Right renal cortex interstitium (tissue), 3 donors: ENCODE data around the gene CPNE1. TPM values are rescaled to one million over a fixed set of nuclear protein-coding genes. Genes with fewer than 3 reads are reported as not detected.
A peak's percentile ranks its signal among the peaks of the same experiment; 100 is the strongest.

Source experiments
- DNase-seq, 3 donors: peaks; one replicate each; pipeline ENCODE4 v3.0.0-alpha.2; 2013; ENCODE audit warnings: low read depth in 3 of 3, low spot score in 2 of 3
- polyA plus RNA-seq, 3 donors: library from polyadenylated mRNA; unstranded; fragments of 120-200 nt; gene quantifications; one replicate each; pipeline ENCODE4 v1.2.1, GENCODE V29; 2013; ENCODE audit not compliant: insufficient read length in 3 of 3

CPNE1 gene
- polyA plus RNA-seq, 3 donors, result 176 to 179 (median 178) TPM

DNA sequence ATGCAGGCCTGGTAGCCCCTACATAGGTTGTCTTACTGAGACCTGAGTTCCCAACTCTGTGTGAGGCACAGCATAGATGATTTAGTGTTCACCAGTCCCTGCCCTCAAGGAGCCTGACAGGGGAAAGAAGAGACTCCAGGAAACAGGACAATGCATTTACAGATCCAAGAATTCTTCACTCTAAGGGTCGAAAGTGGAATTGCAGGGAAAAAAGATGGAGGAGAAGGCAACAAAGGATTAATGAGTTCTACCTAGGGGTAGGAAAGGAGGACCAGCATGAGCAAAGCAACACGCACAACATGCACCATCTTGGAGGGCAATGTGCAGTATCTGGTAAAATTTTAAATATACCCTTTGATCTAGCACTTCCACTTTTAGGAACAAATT, 43.1 kb downstream of the CPNE1 start:
- DNase-seq, result no peak

DNA sequence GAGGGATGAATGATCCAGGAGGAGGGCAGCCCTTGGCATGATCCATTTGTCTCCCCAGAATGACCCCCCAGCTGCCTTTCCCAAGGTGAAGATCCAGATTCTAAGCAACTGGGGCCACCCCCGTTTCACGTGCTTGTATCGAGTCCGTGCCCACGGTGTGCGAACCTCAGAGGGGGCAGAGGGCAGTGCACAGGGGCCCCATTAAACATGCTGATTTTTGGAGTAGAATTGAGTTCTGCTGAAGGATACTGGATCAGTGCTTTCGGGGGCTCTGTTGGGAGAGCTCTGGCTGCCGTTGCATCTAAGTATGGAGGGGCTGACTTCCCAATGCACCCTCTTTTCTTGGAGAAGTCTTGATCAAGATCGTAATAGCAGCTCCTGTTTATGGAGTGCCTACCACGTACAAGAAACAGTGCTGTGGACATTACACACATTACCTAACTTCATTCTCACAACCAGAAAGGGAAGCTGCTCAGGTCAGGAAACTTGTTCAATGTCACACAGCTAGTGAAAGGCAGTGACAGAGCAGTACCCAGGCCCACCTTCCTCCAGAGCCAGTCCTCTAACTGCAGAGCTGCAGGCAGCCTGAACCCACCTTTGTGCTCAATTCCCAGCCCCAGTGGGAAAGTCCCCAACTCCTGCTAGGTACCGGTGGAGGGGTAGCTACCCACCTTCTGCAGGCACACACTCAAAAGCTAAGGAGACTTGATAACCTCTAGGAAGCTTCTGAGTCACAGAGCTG, 43.7 kb downstream of the CPNE1 start:
- DNase-seq, result no peak

DNA sequence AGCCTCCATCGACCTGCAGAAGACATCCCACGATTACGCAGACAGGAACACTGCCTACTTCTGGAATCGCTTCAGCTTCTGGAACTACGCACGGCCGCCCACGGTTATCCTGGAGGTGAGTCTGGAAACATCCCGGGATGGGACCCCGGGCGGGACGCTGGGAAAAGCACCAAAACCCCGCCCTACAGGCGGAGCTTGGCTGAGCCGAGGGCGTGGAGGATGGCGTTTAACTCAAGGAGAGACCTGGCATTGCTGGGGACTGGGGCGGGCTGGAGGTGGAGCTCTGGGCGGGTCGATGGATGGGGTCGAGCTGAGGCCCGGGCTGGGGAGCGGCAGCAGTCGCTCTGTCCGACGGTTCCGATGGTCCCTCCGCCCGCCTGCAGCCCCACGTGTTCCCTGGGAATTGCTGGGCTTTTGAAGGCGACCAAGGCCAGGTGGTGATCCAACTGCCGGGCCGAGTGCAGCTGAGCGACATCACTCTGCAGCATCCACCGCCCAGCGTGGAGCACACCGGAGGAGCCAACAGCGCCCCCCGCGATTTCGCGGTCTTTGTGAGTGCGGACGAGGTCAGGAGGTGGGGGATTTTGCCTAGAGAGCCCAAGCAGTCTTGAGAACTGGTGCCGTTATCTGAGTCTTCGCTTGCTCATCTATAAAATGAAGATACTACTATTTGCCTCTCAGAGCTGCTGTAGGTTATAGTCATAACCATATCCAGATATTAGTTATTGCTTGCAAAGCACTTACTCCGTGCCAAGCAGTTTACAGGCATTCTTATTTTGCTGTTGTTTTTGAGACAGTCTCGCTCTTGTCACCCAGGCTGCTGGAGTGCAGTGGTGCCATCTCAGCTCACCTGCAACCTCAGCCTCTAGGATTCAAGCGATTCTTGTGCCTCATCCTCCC, 45.3 kb downstream of the CPNE1 start:
- peak in 1 of 3 donors; percentile 77 for DNase-seq

DNA sequence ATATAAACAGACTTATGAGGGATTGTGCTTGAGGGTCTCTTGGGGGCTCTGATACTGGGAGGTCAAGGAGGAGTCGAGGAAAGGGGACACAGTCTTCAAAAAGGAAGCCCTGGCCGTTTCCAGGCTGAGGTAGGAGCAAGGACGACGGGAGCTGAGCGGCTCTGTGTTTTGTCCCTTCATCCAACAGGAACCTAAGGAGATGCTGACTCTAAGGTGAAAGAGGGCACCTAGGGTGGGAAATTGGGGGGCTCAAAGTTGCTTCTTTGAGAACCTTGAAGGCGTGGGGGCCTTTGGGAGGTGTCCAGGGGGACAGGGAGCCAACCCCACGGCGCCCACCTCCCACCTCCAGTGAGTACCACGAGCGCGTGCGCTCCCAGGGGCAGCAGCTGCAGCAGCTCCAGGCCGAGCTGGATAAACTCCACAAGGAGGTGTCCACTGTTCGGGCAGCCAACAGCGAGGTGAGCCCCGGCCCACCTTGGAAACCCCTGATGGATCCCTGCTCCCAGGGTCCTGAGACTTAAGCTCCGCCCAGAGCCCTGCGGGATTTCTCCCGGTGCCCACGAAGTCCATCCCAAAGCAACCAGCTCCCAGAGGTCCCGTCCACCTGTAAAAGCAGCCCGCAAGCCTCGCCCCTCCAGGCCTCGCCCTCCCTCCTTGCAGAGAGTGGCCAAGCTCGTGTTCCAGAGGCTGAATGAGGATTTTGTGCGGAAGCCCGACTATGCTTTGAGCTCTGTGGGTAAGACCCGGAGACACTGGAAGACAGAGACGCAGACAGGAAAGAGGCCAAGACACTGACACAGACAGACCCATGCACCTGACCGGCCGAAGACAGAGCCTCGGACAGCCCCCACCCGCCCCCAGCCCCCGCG, 46.2 kb downstream of the CPNE1 start:
- DNase-seq, result no peak

DNA sequence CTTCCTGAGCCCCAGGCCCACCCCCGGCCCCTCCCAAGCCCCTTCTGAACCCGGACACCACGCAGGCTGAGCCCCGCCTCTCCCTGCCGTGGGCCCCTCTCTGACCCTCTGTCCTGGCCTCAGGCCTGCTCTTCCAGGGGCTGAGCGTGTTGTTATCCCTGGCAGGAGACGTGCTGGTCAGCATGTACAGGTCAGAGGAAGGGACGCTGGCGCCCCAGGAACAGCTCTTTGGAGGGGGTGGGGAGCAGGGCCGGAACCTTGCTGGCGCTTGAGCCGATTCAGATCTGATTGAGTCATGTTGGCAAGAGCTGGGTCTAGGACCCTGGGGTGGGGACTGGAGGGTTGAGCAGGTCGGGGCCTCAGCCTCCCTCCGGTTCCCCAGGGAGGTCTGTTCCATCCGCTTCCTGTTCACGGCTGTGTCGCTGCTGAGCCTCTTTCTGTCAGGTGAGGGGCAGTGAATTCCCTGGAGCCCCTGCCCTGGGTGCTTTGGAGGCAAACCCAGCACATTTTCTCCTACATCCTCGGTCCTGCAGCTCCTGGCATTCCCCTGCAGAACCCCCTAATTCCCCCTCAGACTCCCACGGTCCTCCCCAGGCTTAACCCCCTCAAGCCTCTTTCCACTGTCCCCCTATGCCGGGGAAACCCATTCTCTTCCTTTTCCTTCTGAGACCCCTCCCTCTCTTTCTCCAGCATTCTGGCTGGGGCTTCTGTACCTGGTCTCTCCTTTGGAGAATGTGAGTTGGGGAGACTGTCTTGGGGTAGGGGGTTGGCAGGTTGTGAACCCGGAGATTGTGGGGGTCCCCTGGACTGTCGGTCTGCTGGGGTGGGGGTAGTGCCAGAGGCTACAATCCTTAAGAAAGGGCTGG, 47.1 kb downstream of the CPNE1 start:
- DNase-seq, result no peak

DNA sequence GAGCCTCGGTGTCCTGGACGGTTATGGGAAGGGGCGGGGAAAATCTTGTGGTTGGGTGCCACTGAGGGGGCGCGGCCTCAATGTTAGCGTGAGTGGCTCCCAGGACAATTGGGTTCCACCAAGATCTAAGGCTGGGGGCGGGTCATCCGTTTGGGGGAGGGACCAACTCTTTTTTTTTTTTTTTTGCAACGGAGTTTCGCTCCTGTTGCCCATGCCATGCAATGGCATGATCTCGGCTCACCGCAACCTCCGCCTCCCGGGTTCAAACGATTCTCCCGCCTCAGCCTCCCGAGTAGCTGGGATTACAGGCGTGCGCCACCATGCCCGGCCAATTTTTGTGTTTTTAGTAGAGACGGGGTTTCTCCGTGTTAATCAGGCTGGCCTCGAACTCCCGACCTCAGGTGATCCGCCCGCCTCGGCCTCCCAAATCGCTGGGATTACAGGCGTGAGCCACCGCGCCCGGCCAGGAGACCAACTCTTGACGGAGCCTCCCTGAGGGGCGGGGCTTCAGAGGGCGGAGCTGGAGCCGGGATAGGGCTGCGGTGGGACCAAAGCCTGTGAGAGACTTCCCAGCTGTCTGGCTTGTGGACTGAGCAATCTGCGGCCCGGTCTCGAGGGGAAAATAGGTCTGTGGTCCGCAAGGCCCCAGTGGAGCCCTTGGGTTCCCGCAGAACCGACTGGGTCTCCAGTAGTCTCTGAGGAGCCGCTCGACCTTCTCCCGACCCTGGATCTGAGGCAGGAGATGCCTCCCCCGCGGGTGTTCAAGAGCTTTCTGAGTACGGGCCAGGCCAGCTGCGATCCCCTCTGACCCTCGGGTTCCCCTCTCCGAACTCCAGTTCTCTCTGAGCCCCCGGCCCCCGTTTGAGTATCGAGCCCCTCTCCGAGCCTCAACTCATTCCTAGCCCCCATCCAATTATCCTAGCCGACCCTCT, 48.0 kb downstream of the CPNE1 start:
- peak in 2 of 3 donors; percentile 58 to 90 for DNase-seq

DNA sequence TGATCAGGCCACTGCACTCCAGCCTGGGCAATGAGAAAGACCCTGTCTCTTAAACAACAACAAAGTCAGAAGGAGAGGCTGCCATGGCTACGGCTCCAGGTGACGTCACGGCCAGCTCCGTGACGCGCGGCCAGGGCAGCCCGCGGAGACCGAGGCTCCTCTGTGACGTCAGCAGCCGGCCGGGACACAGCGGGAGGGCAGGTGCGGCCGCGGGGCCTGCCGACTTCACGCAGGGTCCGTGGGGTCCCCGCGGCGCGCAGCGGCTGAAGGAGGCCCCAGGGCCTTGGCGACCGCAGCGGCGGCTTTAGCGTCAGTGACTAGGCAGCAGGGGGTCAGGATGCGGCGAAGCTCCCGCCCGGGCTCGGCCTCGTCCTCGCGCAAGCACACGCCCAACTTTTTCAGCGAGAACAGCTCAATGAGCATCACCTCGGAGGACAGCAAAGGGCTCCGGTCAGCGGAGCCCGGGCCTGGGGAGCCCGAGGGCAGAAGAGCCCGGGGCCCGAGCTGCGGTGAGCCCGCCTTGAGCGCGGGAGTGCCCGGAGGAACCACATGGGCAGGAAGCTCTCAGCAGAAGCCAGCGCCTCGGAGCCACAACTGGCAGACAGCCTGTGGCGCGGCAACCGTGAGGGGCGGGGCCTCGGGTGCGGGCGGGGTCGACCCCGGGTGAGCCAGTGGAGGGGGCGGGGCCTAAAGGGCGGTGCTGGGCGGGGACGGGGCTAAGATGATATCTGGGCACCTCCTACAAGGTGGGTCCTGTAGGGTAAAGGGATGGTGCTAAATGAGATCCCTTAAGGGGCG, 48.8 kb downstream of the CPNE1 start, which contains the start of gene SPAG4:
Gene SPAG4, plus strand, starts transcription at position 163 of the 798 bp plus-strand sequence. Its CDS starts 175 bp downstream, at position 338.
- peak in 2 of 3 donors; percentile 90 to 92 for DNase-seq

DNA sequence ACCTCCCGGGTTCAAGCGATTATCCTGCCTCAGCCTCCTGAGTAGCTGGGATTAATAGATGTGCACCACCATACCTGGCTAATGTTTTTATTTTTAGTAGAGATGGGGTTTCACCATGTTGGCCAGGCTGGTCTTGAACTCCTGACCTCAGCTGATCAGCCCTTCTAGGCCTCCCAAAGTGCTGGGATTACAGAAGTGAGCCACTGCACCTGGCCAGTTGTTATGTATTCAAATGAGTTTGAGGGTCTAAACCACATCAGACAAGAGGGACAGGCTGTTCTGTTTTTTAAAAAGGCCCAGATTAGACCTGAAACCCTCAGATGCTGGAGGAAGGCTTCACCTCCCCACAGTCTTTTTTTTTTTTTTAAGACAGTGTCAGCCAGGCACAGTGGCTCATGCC, 53.2 kb downstream of the CPNE1 start:
- no peak for DNase-seq

DNA sequence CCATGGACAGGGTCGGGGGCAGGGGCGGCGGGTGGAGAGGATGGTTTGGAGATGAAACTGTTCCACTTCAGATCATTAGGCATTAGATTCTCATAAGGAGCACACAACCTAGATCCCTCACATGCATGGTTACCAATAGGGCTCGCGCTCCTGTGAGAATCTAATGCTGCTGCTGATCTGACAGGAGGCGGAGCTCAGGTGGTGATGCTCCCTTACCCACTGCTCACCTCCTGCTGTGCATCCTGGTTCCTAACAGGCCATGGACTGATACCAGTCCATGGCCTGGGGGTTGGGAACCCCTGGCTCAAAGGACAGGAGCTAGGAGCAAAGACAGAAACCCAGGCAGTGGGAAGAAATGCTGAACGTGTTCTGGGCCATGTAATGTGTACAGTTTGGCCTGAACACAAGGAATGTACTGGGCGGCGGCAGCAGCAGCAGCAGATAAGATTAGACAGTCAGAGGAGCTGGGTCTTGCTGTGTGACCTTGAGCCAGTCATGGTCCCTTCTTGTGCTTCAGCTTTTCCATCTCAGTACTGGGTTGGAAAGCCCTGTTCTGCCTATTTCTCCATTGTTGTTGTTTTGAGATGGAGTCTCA, 53.8 kb downstream of the CPNE1 start:
- DNase-seq, result no peak

DNA sequence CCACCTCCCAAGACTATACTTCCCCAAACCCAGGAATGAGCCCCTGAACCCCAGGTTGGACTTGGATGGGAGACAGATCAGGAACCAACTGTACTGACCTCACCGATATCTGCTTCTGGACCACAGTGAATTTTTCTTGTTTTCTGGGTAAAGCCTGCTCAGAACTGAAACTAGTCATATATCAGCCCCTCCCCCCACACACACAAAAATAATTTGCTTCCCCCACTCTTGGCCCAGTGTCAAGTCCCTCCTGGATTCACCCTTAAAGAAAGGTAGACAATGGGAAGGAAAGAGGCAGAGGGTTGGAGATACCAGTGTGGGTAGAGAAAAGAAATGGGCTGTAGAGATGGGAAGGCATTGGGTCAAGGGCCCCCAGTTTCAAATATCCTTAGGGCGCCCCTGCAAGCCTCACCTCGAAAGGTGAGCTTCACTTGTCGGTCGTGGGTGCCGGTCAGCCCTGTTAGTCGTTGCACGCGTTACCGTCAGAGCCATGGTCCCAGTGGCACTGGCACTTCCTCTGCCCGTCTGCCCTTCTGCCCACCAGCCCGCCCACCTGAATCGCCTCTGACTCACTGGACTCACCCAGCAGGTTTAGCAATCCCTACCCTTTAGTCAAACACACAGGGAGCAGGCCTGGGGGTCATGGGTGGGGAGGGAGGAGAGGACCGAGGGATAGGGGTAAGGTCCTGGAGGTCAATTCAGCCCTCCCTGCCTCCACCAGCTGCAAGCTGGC, 57.5 kb downstream of the CPNE1 start:
- DNase-seq, result no peak

DNA sequence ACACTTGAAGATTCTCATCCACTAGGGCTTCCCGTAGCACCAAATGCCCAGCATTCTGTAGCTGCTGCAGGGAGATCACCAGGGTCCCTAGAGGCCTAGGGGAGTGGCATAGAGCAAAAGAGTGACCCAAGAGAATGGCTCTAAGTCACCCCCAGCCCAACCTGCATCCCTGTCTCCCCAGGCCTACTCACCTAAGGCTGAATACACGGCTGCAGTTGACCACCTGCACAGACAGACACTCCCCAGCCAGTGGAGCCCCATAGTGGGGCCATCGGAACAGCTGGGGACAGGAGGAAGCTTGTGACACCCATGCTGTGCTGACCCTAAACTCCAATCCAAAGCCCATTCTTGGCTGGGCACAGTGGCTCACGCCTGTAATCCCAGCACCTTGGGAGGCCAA, 58.6 kb downstream of the CPNE1 start:
- DNase-seq, result no peak

DNA sequence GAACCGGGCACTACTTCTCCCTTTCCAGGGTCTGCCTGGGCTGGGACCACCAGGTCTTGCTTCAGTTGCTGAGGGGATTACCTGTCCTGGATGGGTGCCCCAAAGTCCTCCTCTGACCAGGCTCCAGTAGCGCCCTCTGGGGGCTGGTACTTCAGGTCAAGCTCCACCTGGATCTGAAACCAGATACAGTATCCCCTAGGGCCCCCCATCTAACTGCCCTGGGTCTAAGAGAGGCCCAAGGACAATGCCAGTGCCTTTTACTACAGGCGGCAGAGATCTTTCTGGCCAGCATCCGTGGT, 60.3 kb downstream of the CPNE1 start:
- DNase-seq, result no peak

DNA sequence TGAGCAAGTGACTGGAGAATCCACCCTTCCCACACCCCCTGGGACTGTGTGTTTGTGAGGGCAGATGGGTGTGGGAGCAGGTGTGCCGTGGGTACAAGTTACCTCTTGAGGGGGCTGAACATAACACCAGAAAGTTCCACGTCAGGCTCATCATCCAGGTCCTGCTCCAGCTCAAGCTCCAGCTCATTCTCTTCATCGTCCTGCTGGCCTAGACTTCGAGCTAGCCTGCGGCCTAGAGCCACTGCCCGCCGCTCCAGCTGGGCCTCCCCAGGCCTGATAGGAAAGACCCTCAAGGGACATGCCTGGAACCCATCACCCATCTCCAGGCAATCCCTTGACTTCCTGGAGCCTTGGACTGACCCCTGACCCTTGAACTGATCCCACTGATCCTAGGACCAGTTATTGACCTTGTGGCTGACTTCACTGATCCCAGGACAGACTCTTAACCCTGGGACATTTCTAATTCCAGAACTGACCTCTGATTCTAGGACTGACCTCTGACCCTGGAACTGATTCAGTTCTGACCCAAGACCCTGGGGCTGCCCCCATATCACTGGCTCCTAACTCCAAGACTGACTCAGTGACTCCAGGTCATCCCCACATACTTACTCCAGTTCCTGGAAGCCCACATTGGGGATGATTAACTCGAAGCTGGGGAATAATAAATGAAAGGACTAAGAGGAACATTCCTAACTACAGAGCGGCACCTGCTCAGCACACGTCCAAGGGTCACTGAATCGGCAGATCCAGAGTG, 60.8 kb downstream of the CPNE1 start:
- DNase-seq, result no peak

DNA sequence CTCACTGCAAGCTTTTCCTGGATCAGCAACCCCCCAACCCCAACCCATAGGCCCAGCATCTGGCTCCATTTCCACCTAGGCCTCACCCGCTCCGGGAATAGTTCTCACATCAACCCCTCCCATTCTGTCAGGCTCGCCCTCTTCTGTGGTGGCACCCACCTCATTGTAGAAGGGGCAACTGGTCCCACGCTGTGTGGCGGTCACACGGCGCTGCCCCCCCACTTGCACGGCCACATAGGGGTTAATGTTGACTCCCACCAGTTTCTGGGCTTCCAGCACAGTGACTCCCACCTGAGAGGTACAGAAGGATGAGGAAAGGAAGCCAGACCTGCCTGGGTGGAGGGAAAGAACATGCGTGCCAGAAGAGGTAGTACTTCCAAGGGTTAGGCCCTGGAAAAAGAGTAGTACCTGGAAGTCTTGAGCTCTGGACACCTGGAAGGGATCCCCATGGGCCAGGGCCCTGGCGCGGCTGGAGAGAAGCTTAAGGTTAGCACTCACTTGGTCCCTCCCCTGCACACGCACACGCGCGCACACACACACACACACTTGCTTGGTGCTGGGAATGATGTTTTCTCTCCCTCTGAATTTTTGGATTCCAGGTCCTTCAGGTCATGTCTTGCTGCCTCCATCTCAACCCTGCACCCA, 61.7 kb downstream of the CPNE1 start:
- no peak for DNase-seq

DNA sequence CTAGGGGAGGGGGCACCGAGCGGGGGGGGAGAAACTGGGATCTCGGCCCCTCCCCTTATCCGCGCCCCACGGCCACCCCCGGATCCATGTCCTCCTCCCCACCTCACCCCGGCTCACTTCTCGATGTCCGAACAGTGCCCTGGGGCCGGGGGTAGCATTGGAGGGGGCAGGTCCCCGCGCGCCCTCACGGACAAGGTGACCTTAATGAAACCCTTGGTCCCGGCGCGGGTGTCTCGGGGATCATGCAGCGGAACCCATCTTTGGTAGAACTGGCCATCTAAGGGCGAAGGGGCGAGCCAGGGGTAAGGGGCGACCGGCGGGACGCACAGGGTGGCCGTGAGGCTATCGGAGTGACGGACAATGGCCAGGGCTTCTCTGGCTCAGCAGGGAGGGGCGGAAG, 62.7 kb downstream of the CPNE1 start:
- no peak for DNase-seq
